HG03575 (cell line): Measurements from ENCODE around the gene LLGL2.
"Not testable (repeated sequence)": the region's sequence is repeated elsewhere in the genome, so short reads cannot be mapped to it uniquely, and the experiment has no call there.

Experiments
- ATAC-seq: cut with Tn5 transposase; IDR thresholded peaks from one replicate; pipeline ENCODE4 v1.9.1; 2021; ENCODE audit not compliant: unreplicated experiment, insufficient number of reproducible peaks, low FRiP score; ENCODE audit errors: extremely low read depth

Gene LLGL2

GRCh38 chr17:75524970-75525805 is at the start of gene LLGL2:
TSS of gene LLGL2 (plus strand) at chr17:75525697. CDS start at chr17:75543427, 17,730 bp downstream.
- ATAC-seq: no peak

- ATAC-seq: no peak
Observed at GRCh38 chr17:75475851-75476250, 49.6 kb upstream of the LLGL2 start.

- ATAC-seq: no peak
Observed at GRCh38 chr17:75476271-75476671, 49.2 kb upstream of the LLGL2 start.

- no peak for ATAC-seq
Observed at GRCh38 chr17:75476752-75477489, 48.6 kb upstream of the LLGL2 start.

GRCh38 chr17:75477490-75477862 is 48.0 kb upstream of the LLGL2 start:
- not testable (repeated sequence) for ATAC-seq

GRCh38 chr17:75478508-75478907 is 47.0 kb upstream of the LLGL2 start:
- no peak for ATAC-seq

GRCh38 chr17:75480281-75480680 is 45.2 kb upstream of the LLGL2 start:
- no peak for ATAC-seq

- no peak for ATAC-seq
Observed at GRCh38 chr17:75481194-75482068, 44.1 kb upstream of the LLGL2 start.

GRCh38 chr17:75482098-75482942 is 43.2 kb upstream of the LLGL2 start:
- no peak for ATAC-seq

GRCh38 chr17:75485688-75486087 is 39.8 kb upstream of the LLGL2 start:
- ATAC-seq: no peak

- no peak for ATAC-seq
Observed at GRCh38 chr17:75486151-75486550, 39.3 kb upstream of the LLGL2 start.

- ATAC-seq: no peak
Observed at GRCh38 chr17:75486951-75487350, 38.5 kb upstream of the LLGL2 start.

GRCh38 chr17:75487351-75488070 is 38.0 kb upstream of the LLGL2 start:
- no peak for ATAC-seq

- ATAC-seq: no peak
Observed at GRCh38 chr17:75488693-75489510, 36.6 kb upstream of the LLGL2 start.

- no peak for ATAC-seq
Observed at GRCh38 chr17:75489511-75489955, 36.0 kb upstream of the LLGL2 start.

GRCh38 chr17:75490173-75490743 is 35.2 kb upstream of the LLGL2 start:
- no peak for ATAC-seq
